Activated naive CD4-positive, alpha-beta T cell treated with anti-CD3 and anti-CD28 coated beads, Interleukin-2, amount 10 ng/mL, durations not matched to agents 7 days and 5 days (primary cell): ENCODE data around the gene STAC.

ENCODE experiments used
- CTCF ChIA-PET: fragments of 350-600 bp; sonication (Branson Sonifier 250); formaldehyde crosslinking; loops from one replicate; lab custom pipeline; 2021; ENCODE audit warnings: antibody characterized with exemption; lab: Charles Lee
- DNase-seq: peaks from one replicate; pipeline ENCODE4 v3.0.0-alpha.2; 2020
- H3K27ac Mint-ChIP-seq: one replicate; pipeline ENCODE4 v1.8.0; 2021; ENCODE audit warnings: mild to moderate bottlenecking, moderate library complexity, mixed read lengths
- H3K27me3 Mint-ChIP-seq: one replicate; pipeline ENCODE4 v1.8.0; 2021; ENCODE audit warnings: mild to moderate bottlenecking, mixed read lengths
- H3K36me3 Mint-ChIP-seq: one replicate; pipeline ENCODE4 v1.8.0; 2021; ENCODE audit warnings: mixed read lengths
- H3K4me1 Mint-ChIP-seq: one replicate; pipeline ENCODE4 v1.8.0; 2021; ENCODE audit warnings: mixed read lengths
- H3K4me3 Mint-ChIP-seq: one replicate; pipeline ENCODE4 v1.8.0; 2021; ENCODE audit warnings: mild to moderate bottlenecking, moderate library complexity, mixed read lengths
- H3K9me3 Mint-ChIP-seq: one replicate; pipeline ENCODE4 v1.8.0; 2021; ENCODE audit warnings: mixed read lengths

Gene STAC

DNA sequence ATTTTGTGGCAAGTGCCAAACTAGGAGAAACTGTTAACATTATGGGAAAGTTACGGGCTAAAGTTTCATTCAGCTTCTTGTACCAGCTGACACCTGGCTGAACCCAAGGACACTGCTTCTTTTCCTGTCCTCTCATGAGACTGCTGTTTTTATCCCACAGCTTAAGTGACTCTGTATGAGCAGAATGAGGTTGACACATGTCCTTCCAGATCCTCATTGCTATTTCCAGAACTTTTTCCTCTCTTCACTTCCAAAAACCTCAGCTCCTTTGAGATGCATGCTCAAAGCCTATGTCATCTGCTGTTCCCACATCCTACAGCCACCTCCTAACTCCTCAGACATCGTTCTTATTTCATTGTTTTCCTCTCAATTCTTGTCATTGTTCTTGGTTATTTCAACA is 200.4 kb downstream of the STAC start:
- H3K4me3 Mint-ChIP-seq, result no peak overlapping the region
- no peaks in the 10 kb centered on the region for H3K36me3 Mint-ChIP-seq
- CTCF ChIA-PET, result no interaction called here
- H3K27me3 Mint-ChIP-seq, result no peaks in the 10 kb centered on the region
- no peaks in the 10 kb centered on the region for H3K4me1 Mint-ChIP-seq
- peaks cover 10% of the 10 kb centered on the region for H3K9me3 Mint-ChIP-seq
- H3K27ac Mint-ChIP-seq, result no peak overlapping the region
- DNase-seq, result no peak

- CTCF ChIA-PET, result no interaction called here
- H3K4me1 Mint-ChIP-seq, result no peaks in the 10 kb centered on the region
- H3K27ac Mint-ChIP-seq, result no peak overlapping the region
- DNase-seq, result no peak
- no peaks in the 10 kb centered on the region for H3K9me3 Mint-ChIP-seq
- H3K36me3 Mint-ChIP-seq, result no peaks in the 10 kb centered on the region
- no peaks in the 10 kb centered on the region for H3K27me3 Mint-ChIP-seq
- no peak overlapping the region for H3K4me3 Mint-ChIP-seq
These were observed 211.7 kb downstream of the STAC start for GRCh38 chr3:36591959-36592358.

DNA sequence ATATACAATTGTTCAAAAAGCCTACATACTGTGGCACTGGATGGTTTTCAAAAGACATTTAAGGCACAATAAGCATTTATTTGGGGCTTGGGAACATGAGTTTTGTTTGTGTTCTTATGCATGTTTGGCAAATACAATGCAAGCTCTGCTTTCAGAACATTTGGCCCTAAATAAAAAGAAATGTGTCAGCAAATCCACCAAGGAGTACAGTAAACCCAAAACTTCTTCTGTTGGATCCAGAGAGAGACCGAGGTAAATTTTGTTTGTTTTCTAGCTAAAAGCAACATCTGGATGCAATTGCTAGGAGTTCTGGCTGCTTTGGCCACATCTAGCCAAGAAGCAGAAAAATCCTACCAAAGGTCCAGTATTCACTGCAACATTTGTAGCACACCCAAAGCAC is 215.2 kb downstream of the STAC start:
- no peak for DNase-seq
- CTCF ChIA-PET, result no interaction called here
- Mint-ChIP-seq H3K4me3 (no peak overlapping the region), H3K27ac (no peak overlapping the region), H3K27me3 (no peaks in the 10 kb centered on the region), H3K4me1 (no peaks in the 10 kb centered on the region), H3K9me3 (no peaks in the 10 kb centered on the region), H3K36me3 (no peaks in the 10 kb centered on the region)

- no peaks in the 10 kb centered on the region for H3K27me3 Mint-ChIP-seq
- H3K4me3 Mint-ChIP-seq, result no peak overlapping the region
- no peak for DNase-seq
- H3K4me1 Mint-ChIP-seq, result no peaks in the 10 kb centered on the region
- H3K27ac Mint-ChIP-seq, result no peak overlapping the region
- CTCF ChIA-PET, result no interaction called here
- no peaks in the 10 kb centered on the region for H3K9me3 Mint-ChIP-seq
- H3K36me3 Mint-ChIP-seq, result no peaks in the 10 kb centered on the region
These were observed 216.1 kb downstream of the STAC start for GRCh38 chr3:36596419-36596818.

- CTCF ChIA-PET, result no interaction called here
- Mint-ChIP-seq H3K4me3 (no peak overlapping the region), H3K36me3 (no peaks in the 10 kb centered on the region)
These were observed 217.1 kb downstream of the STAC start for GRCh38 chr3:36597422-36597821.

More at GRCh38 chr3:36597422-36597821, 217.1 kb downstream of the STAC start:
- no peak for DNase-seq
- Mint-ChIP-seq H3K9me3 (no peaks in the 10 kb centered on the region), H3K27ac (no peak overlapping the region), H3K27me3 (no peaks in the 10 kb centered on the region), H3K4me1 (no peaks in the 10 kb centered on the region)
